HFFc6 (cell line): Measurements from ENCODE around the gene CCDC33. TPM values are rescaled to one million over a fixed set of nuclear protein-coding genes. Genes with fewer than 3 reads are reported as not detected.
A peak's percentile ranks its signal among the peaks of the same experiment; 100 is the strongest.

Experiments
- DNase-seq: peaks from one replicate; pipeline ENCODE4 v3.0.0-alpha.2; 2018
- H3K27ac Mint-ChIP-seq: 2 replicates; pipeline ENCODE4 v1.8.0; 2020; ENCODE audit warnings: mild to moderate bottlenecking, mixed read lengths
- H3K27me3 Mint-ChIP-seq: 2 replicates; pipeline ENCODE4 v1.8.0; 2021; ENCODE audit warnings: mild to moderate bottlenecking, moderate library complexity, mixed read lengths; ENCODE audit not compliant: insufficient read depth
- H3K36me3 Mint-ChIP-seq: 2 replicates; pipeline ENCODE4 v1.8.0; 2021; ENCODE audit warnings: low read depth, mixed read lengths
- H3K4me1 Mint-ChIP-seq: 2 replicates; pipeline ENCODE4 v1.8.0; 2020; ENCODE audit warnings: low read depth, mixed read lengths
- H3K4me3 Mint-ChIP-seq: 2 replicates; pipeline ENCODE4 v1.8.0; 2020; ENCODE audit warnings: mild to moderate bottlenecking, moderate library complexity, mixed read lengths
- H3K9me3 Mint-ChIP-seq: 2 replicates; pipeline ENCODE4 v1.8.0; 2020; ENCODE audit warnings: mild to moderate bottlenecking, mixed read lengths
- CTCF ChIP-seq: fragments of 200-600 bp; sonication (generic); IDR thresholded peaks from 2 replicates; pipeline ENCODE4 v1.5.0; 2021; ENCODE audit warnings: antibody characterized with exemption, mild to moderate bottlenecking
- total RNA-seq, 6 experiments: library from RNA; stranded (reverse); fragmentation: NEBNext Ultra II Directional; extraction: Animal tissue kit (Norgen Biotek cat#: 25700); gene quantifications; 2 replicates in 1 of 6; 3 replicates in 5 of 6; pipeline ENCODE4 v1.2.3, GENCODE V29; 2021

CCDC33 gene
- total RNA-seq, 6 experiments from 2014 or later = 0.30 TPM; not detected in 5

GRCh38 chr15:74213858-74214284 lies 22.3 kb upstream of the CCDC33 start:
- no peak overlapping the region for H3K4me3 Mint-ChIP-seq
- DNase-seq = no peak
- TF ChIP-seq CTCF = no peak
- H3K36me3 Mint-ChIP-seq = no peaks in the 10 kb centered on the region
- H3K27me3 Mint-ChIP-seq = peaks cover 15% of the 10 kb centered on the region
- H3K27ac Mint-ChIP-seq = no peak overlapping the region
- H3K9me3 Mint-ChIP-seq = no peaks in the 10 kb centered on the region
- H3K4me1 Mint-ChIP-seq = peaks cover 35% of the 10 kb centered on the region

- Mint-ChIP-seq H3K27me3 (peaks cover 15% of the 10 kb centered on the region), H3K36me3 (no peaks in the 10 kb centered on the region), H3K4me3 (peak overlapping the region; percentile 48), H3K4me1 (peaks cover 29% of the 10 kb centered on the region), H3K27ac (peak overlapping the region; percentile 73; the same call in 1 of the 2 replicates), H3K9me3 (no peaks in the 10 kb centered on the region)
- no peak for DNase-seq
- no peak for TF ChIP-seq CTCF
These were observed 21.7 kb upstream of the CCDC33 start for GRCh38 chr15:74214324-74215021.

GRCh38 chr15:74215958-74216357 lies 20.2 kb upstream of the CCDC33 start:
- no peaks in the 10 kb centered on the region for H3K9me3 Mint-ChIP-seq
- H3K4me3 Mint-ChIP-seq = no peak overlapping the region
- no peaks in the 10 kb centered on the region for H3K36me3 Mint-ChIP-seq
- H3K27ac Mint-ChIP-seq = no peak overlapping the region
- no peak for TF ChIP-seq CTCF
- no peak for DNase-seq
- H3K27me3 Mint-ChIP-seq = peaks cover 21% of the 10 kb centered on the region
- peaks cover 20% of the 10 kb centered on the region for H3K4me1 Mint-ChIP-seq

- no peaks in the 10 kb centered on the region for H3K36me3 Mint-ChIP-seq
- TF ChIP-seq CTCF = no peak
- no peak overlapping the region for H3K4me3 Mint-ChIP-seq
- H3K27ac Mint-ChIP-seq = no peak overlapping the region
- DNase-seq = no peak
- no peaks in the 10 kb centered on the region for H3K9me3 Mint-ChIP-seq
- peaks cover 20% of the 10 kb centered on the region for H3K4me1 Mint-ChIP-seq
- H3K27me3 Mint-ChIP-seq = peaks cover 20% of the 10 kb centered on the region
These were observed 19.2 kb upstream of the CCDC33 start for GRCh38 chr15:74216949-74217348.

GRCh38 chr15:74217907-74218885 lies 17.9 kb upstream of the CCDC33 start:
- no peak for DNase-seq
- Mint-ChIP-seq H3K4me1 (peaks cover 20% of the 10 kb centered on the region), H3K4me3 (no peak overlapping the region), H3K27me3 (peaks cover 20% of the 10 kb centered on the region), H3K27ac (no peak overlapping the region), H3K36me3 (no peaks in the 10 kb centered on the region), H3K9me3 (no peaks in the 10 kb centered on the region)
- TF ChIP-seq CTCF = no peak
